Measurements from ENCODE around the gene KIF20B.

GRCh38 chr10:89789188-89789877 lies 87.9 kb downstream of the KIF20B start:
- no peak for TF ChIP-seq CTCF (IDR thresholded peaks at IDR 0.05)
- TF ChIP-seq POLR2A (IDR thresholded peaks at IDR 0.05): no peak

Data from Peyer's patch (tissue), 4 donors.